Left ventricle myocardium inferior (tissue), 1 donor: ENCODE results near the gene RACGAP1. TPM values are rescaled to one million over a fixed set of nuclear protein-coding genes. Genes with fewer than 3 reads are reported as not detected.
"Not testable (repeated sequence)": the region's sequence is repeated elsewhere in the genome, so short reads cannot be mapped to it uniquely, and the experiment has no call there.

ENCODE experiments used
- DNase-seq: peaks from one replicate; pipeline ENCODE4 v3.0.0-alpha.2; 2020
- H3K27ac ChIP-seq: fragments of 200-600 bp; replicated peaks from 2 replicates; pipeline ENCODE4 v1.8.0; 2021
- H3K27me3 ChIP-seq: fragments of 200-600 bp; 2 replicates; pipeline ENCODE4 v1.8.0; 2021; ENCODE audit warnings: low read depth
- H3K36me3 ChIP-seq: fragments of 200-600 bp; 2 replicates; pipeline ENCODE4 v1.8.0; 2021
- H3K4me1 ChIP-seq: fragments of 200-600 bp; 2 replicates; pipeline ENCODE4 v1.8.0; 2021
- H3K4me3 ChIP-seq: fragments of 200-600 bp; 2 replicates; pipeline ENCODE4 v1.8.0; 2021; ENCODE audit warnings: mild to moderate bottlenecking, moderate library complexity
- H3K9me3 ChIP-seq: fragments of 200-600 bp; replicated peaks from 2 replicates; pipeline ENCODE4 v1.8.0; 2021
- CTCF ChIP-seq: fragments of 200-600 bp; IDR thresholded peaks from 2 replicates; pipeline ENCODE4 v1.8.0; 2021; ENCODE audit warnings: antibody characterized with exemption, mild to moderate bottlenecking, borderline replicate concordance
- intact Hi-C: fragments of 100-400 bp; cut with micrococcal nuclease; formaldehyde crosslinking; loops from one replicate; pipeline ENCODE4 v1.11.0; 2022
- total RNA-seq: library from RNA; stranded (reverse); fragmentation: NEBNext Ultra II Directional; extraction: Animal tissue kit (Norgen Biotek cat#: 25700); gene quantifications from one replicate; pipeline ENCODE4 v1.2.1, GENCODE V29; 2021
- donor health status: DM: no; HTN: yes; CAD: no; lungs with severe emphysema.

The RACGAP1 gene
- total RNA-seq, 1 donor from 2014 or later = 5.4 TPM

GRCh38 chr12:49998453-49998852 is 26.8 kb downstream of the RACGAP1 start:
- Histone ChIP-seq H3K27ac (no peak overlapping the region), H3K9me3 (no peaks in the 10 kb centered on the region), H3K27me3 (no peaks in the 10 kb centered on the region), H3K4me1 (peaks cover 2% of the 10 kb centered on the region), H3K36me3 (peaks cover 33% of the 10 kb centered on the region), H3K4me3 (no peak overlapping the region)
- DNase-seq = no peak
- TF ChIP-seq CTCF = no peak
- intact Hi-C loops = no loop called here

- no peak overlapping the region for H3K4me3 ChIP-seq
- no peak for DNase-seq
- intact Hi-C loops = no loop called here
- no peak for TF ChIP-seq CTCF
- H3K27ac ChIP-seq = no peak overlapping the region
- no peaks in the 10 kb centered on the region for H3K27me3 ChIP-seq
- H3K9me3 ChIP-seq = no peaks in the 10 kb centered on the region
- peaks cover 7% of the 10 kb centered on the region for H3K4me1 ChIP-seq
- H3K36me3 ChIP-seq = peaks cover 26% of the 10 kb centered on the region
These were observed 35.0 kb downstream of the RACGAP1 start for GRCh38 chr12:49990273-49990672.

- H3K9me3 ChIP-seq, H3K27ac ChIP-seq, DNase-seq, H3K27me3 ChIP-seq, H3K4me3 ChIP-seq, intact Hi-C loops: not testable (repeated sequence)
- H3K4me1 ChIP-seq = peaks cover 12% of the 10 kb centered on the region
- peaks cover 22% of the 10 kb centered on the region for H3K36me3 ChIP-seq
These were observed 35.9 kb downstream of the RACGAP1 start for GRCh38 chr12:49989400-49989799.

GRCh38 chr12:49987625-49988303 is 37.5 kb downstream of the RACGAP1 start:
- Histone ChIP-seq H3K36me3 (peaks cover 16% of the 10 kb centered on the region), H3K27ac (peak overlapping the region; percentile 7), H3K27me3 (no peaks in the 10 kb centered on the region), H3K4me1 (peaks cover 22% of the 10 kb centered on the region), H3K9me3 (no peaks in the 10 kb centered on the region), H3K4me3 (no peak overlapping the region)
- intact Hi-C loops = no loop called here
- TF ChIP-seq CTCF = no peak
- no peak for DNase-seq

- H3K27me3 ChIP-seq, H3K4me3 ChIP-seq, H3K27ac ChIP-seq, H3K9me3 ChIP-seq, H3K36me3 ChIP-seq, DNase-seq, intact Hi-C loops: not testable (repeated sequence)
- H3K4me1 ChIP-seq = peaks cover 22% of the 10 kb centered on the region
These were observed 38.8 kb downstream of the RACGAP1 start for GRCh38 chr12:49986476-49986875.

- H3K36me3 ChIP-seq = peaks cover 7% of the 10 kb centered on the region
- no peak overlapping the region for H3K27ac ChIP-seq
- no peak overlapping the region for H3K4me3 ChIP-seq
- H3K9me3 ChIP-seq = no peaks in the 10 kb centered on the region
- intact Hi-C loops = no loop called here
- H3K4me1 ChIP-seq = peaks cover 22% of the 10 kb centered on the region
- no peak for DNase-seq
- TF ChIP-seq CTCF = no peak
- no peaks in the 10 kb centered on the region for H3K27me3 ChIP-seq
These were observed 39.3 kb downstream of the RACGAP1 start for GRCh38 chr12:49985981-49986380.
